ENCODE results near the gene GUSB. TPM values are rescaled to one million over a fixed set of nuclear protein-coding genes. Genes with fewer than 3 reads are reported as not detected.

Gene GUSB
- total and polyA plus RNA-seq, 4 donors: 39.8 to 68.4 (median 55.4) TPM

GRCh38 chr7:65983965-65984658 lies 2.1 kb upstream of the GUSB start:
- no peak overlapping the region for H3K4me3 ChIP-seq
- no peak for TF ChIP-seq CTCF (IDR thresholded peaks at IDR 0.05; ENCODE audit: control extremely low read depth, extremely low read depth)
- H3K36me3 ChIP-seq (ENCODE audit: control insufficient read depth in 4 of 4, insufficient read depth in 4 of 4, low read length in 4 of 4): peaks cover 0 to 9% (median 2%) of the 10 kb centered on the region in 4 donors
- no peaks in the 10 kb centered on the region for H3K27me3 ChIP-seq (ENCODE audit: control insufficient read depth in 3 of 3, insufficient read depth in 3 of 3, low read length in 2 of 3)
- H3K9ac ChIP-seq (ENCODE audit: insufficient read depth in 1 of 2, low read length in 2 of 2): no peak overlapping the region
- no peaks in the 10 kb centered on the region for H3K9me3 ChIP-seq (ENCODE audit: control insufficient read depth in 4 of 4, insufficient read depth in 3 of 4, low read length in 3 of 4)
- DNase-seq (peak in 2 of 3 donors; percentile 38 to 61), ATAC-seq (ENCODE audit: insufficient read depth, low FRiP score) (no peak)
- no peak overlapping the region for H3K27ac ChIP-seq (ENCODE audit: low read depth in 1 of 2, low read length in 1 of 2)
- 79 to 88% methylated on average over 10 of the region's 10 CpGs for WGBS, 2 donors
- peaks cover 0 to 15% (median 7%) of the 10 kb centered on the region in 5 donors for H3K4me1 ChIP-seq (ENCODE audit: control insufficient read depth in 5 of 5, insufficient read depth in 5 of 5, low read length in 5 of 5)

DNA sequence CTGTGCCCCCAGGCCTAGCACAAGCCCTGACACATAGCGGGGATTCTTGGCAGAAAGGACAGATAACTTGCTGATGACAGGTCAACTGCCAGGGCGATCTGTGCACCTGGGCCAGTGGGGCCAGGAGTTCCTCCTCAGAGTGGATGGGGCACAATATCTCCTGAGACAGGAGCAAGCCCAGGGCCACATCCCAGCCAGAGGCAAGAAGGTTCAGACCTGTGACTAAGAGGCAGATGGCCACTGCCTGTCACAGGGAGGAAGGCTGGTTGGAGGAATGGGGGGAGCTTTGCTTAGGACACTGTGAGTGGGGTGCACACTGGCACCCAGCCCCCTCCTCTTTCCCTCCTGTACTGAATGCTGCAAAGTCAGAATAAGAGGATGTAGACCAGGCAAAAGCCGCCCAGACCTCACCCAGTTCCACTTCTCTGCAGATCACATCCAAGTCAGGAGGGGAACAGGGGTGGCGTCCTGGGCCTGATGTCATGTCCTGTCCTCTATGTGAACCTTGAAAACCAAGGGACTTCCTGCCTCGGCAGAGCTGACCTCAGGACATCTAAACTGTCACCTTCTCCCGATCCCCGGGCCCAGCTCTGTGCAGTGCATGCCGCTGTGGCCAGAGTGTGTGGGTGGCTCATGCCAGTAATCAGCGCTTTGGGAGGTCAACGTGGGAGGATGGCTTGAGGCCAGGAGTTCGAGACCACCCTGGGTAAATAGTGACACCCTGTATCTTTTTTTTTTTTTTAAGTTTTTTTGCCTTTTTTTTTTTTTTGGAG lies 1.3 kb downstream of the GUSB start:
- ATAC-seq (ENCODE audit: insufficient read depth, low FRiP score) (peak; percentile 37), DNase-seq (peak; percentile 50 to 63 (median 56))
- H3K9ac ChIP-seq (ENCODE audit: insufficient read depth in 1 of 2, low read length in 2 of 2): peak overlapping the region in 1 of 2 donors; percentile 23
- H3K4me3 ChIP-seq: no peak overlapping the region
- H3K4me1 ChIP-seq (ENCODE audit: control insufficient read depth in 5 of 5, insufficient read depth in 5 of 5, low read length in 5 of 5): peaks cover 0 to 15% (median 7%) of the 10 kb centered on the region in 5 donors
- no peaks in the 10 kb centered on the region for H3K9me3 ChIP-seq (ENCODE audit: control insufficient read depth in 4 of 4, insufficient read depth in 3 of 4, low read length in 3 of 4)
- 28 to 31% methylated on average over 11 of the region's 11 CpGs for WGBS, 2 donors
- no peak for TF ChIP-seq CTCF (IDR thresholded peaks at IDR 0.05; ENCODE audit: control extremely low read depth, extremely low read depth)
- H3K27ac ChIP-seq (ENCODE audit: low read depth in 1 of 2, low read length in 1 of 2): peak overlapping the region; percentile 39 to 82
- H3K36me3 ChIP-seq (ENCODE audit: control insufficient read depth in 4 of 4, insufficient read depth in 4 of 4, low read length in 4 of 4): peaks cover 0 to 19% (median 5%) of the 10 kb centered on the region in 4 donors
- no peaks in the 10 kb centered on the region for H3K27me3 ChIP-seq (ENCODE audit: control insufficient read depth in 3 of 3, insufficient read depth in 3 of 3, low read length in 2 of 3)

- 95 to 98% methylated on average over 29 of the region's 29 CpGs for WGBS, 2 donors
- no peak for TF ChIP-seq CTCF (IDR thresholded peaks at IDR 0.05; ENCODE audit: control extremely low read depth, extremely low read depth)
- ATAC-seq (ENCODE audit: insufficient read depth, low FRiP score) (no peak), DNase-seq (no peak)
- H3K9ac ChIP-seq (ENCODE audit: insufficient read depth in 1 of 2, low read length in 2 of 2): no peak overlapping the region
- no peak overlapping the region for H3K4me3 ChIP-seq
- H3K27ac ChIP-seq (ENCODE audit: low read depth in 1 of 2, low read length in 1 of 2): peak overlapping the region in 1 of 2 donors; percentile 82
- H3K27me3 ChIP-seq (ENCODE audit: control insufficient read depth in 3 of 3, insufficient read depth in 3 of 3, low read length in 2 of 3): no peaks in the 10 kb centered on the region
- peaks cover 0 to 15% (median 7%) of the 10 kb centered on the region in 5 donors for H3K4me1 ChIP-seq (ENCODE audit: control insufficient read depth in 5 of 5, insufficient read depth in 5 of 5, low read length in 5 of 5)
- peaks cover 0 to 2% (median 0%) of the 10 kb centered on the region in 4 donors for H3K9me3 ChIP-seq (ENCODE audit: control insufficient read depth in 4 of 4, insufficient read depth in 3 of 4, low read length in 3 of 4)
- H3K36me3 ChIP-seq (ENCODE audit: control insufficient read depth in 4 of 4, insufficient read depth in 4 of 4, low read length in 4 of 4): peaks cover 0 to 23% (median 7%) of the 10 kb centered on the region in 4 donors
These were observed 2.2 kb downstream of the GUSB start for GRCh38 chr7:65979583-65980477.
